CD4-positive, alpha-beta memory T cell (primary cell): ENCODE results near the gene CMC2. TPM values are rescaled to one million over a fixed set of nuclear protein-coding genes. Genes with fewer than 3 reads are reported as not detected.

Source experiments
- CTCF ChIA-PET: fragments of 350-600 bp; sonication (Branson Sonifier 250); formaldehyde crosslinking; loops from one replicate; lab custom pipeline; 2021; ENCODE audit warnings: inconsistent platforms; ENCODE audit not compliant: partially characterized antibody; lab: Charles Lee
- POLR2A ChIA-PET: fragments of 350-600 bp; sonication (Branson Sonifier 250); formaldehyde crosslinking; loops from one replicate; lab custom pipeline; 2021; ENCODE audit not compliant: partially characterized antibody; lab: Charles Lee
- DNase-seq, 5 donors: peaks; one replicate each; pipeline versions ENCODE4 v3.0.0 to v3.0.0-alpha.2; 2020 to 2022; ENCODE audit warnings: mixed read lengths in 1 of 5
- H3K27ac ChIP-seq: one replicate; pipeline ENCODE4 v1.7.0; 2013; ENCODE audit warnings: low read depth, low read length
- H3K27me3 ChIP-seq: 2 replicates; pipeline ENCODE4 v1.7.0; 2013; ENCODE audit warnings: mild to moderate bottlenecking, low read length, moderate library complexity; ENCODE audit not compliant: insufficient read depth
- H3K36me3 ChIP-seq: 2 replicates; pipeline ENCODE4 v1.7.0; 2013; ENCODE audit warnings: mild to moderate bottlenecking, low read length, moderate library complexity; ENCODE audit not compliant: insufficient read depth
- H3K4me1 ChIP-seq: 2 replicates; pipeline ENCODE4 v1.7.0; 2013; ENCODE audit warnings: mild to moderate bottlenecking, low read length, moderate library complexity; ENCODE audit not compliant: insufficient read depth
- H3K4me3 ChIP-seq, 2 donors: one replicate each; pipeline ENCODE4 v1.7.0; 2013; ENCODE audit warnings: low read length in 2 of 2, mild to moderate bottlenecking in 1 of 2
- H3K9me3 ChIP-seq, 2 donors: one replicate each; pipeline ENCODE4 v1.7.0; 2013; ENCODE audit warnings: low read length in 2 of 2, control low read depth in 1 of 2; ENCODE audit not compliant: control insufficient read depth in 1 of 2
- H3K27ac Mint-ChIP-seq, 7 donors: one replicate each; pipeline ENCODE4 v1.8.0; 2020 to 2021; ENCODE audit warnings: mixed read lengths in 7 of 7, mild to moderate bottlenecking in 6 of 7, inconsistent platforms in 3 of 7, moderate library complexity in 3 of 7
- H3K27me3 Mint-ChIP-seq, 2 donors: one replicate each; pipeline ENCODE4 v1.8.0; 2020 to 2021; ENCODE audit warnings: mixed read lengths in 2 of 2
- H3K36me3 Mint-ChIP-seq, 2 donors: one replicate each; pipeline ENCODE4 v1.8.0; 2020 to 2021; ENCODE audit warnings: mixed read lengths in 2 of 2, inconsistent platforms in 1 of 2, mild to moderate bottlenecking in 1 of 2
- H3K4me1 Mint-ChIP-seq, 4 donors: one replicate each; pipeline ENCODE4 v1.8.0; 2020 to 2021; ENCODE audit warnings: mixed read lengths in 4 of 4, mild to moderate bottlenecking in 1 of 4
- H3K4me3 Mint-ChIP-seq, 8 donors: one replicate each; pipeline ENCODE4 v1.8.0; 2020 to 2021; ENCODE audit warnings: mixed read lengths in 8 of 8, mild to moderate bottlenecking in 7 of 8, moderate library complexity in 6 of 8, inconsistent platforms in 3 of 8
- H3K9me3 Mint-ChIP-seq, 8 donors: one replicate each; pipeline ENCODE4 v1.8.0; 2020 to 2021; ENCODE audit warnings: mixed read lengths in 8 of 8, mild to moderate bottlenecking in 5 of 8, inconsistent platforms in 3 of 8, moderate library complexity in 1 of 8
- intact Hi-C: fragments of 100-400 bp; cut with micrococcal nuclease; formaldehyde crosslinking; loops from one replicate; pipeline ENCODE4 v1.15.1; 2023
- polyA plus RNA-seq, 2 donors: library from polyadenylated mRNA; unstranded; fragments of 300-500 nt; fragmentation: Illumina TruSeq; gene quantifications; one replicate each; pipeline ENCODE4 v1.2.3, GENCODE V29; 2021
- total RNA-seq, 2 experiments: library from RNA; stranded (reverse); gene quantifications; one replicate each; pipeline ENCODE4 v1.2.3, GENCODE V29; 2021

CMC2 gene
- total and polyA plus RNA-seq, 4 experiments from 2014 or later = 39.7 to 154 (median 74.5) TPM

- Mint-ChIP-seq H3K9me3 (no peaks in the 10 kb centered on the region), H3K27me3 (no peaks in the 10 kb centered on the region), H3K4me1 (peaks cover 19 to 38% (median 32%) of the 10 kb centered on the region in 4 donors), H3K27ac (peak overlapping the region in 1 of 7 donors; percentile 49), H3K36me3 (peaks cover 23 to 38% of the 10 kb centered on the region in 2 donors), H3K4me3 (no peak overlapping the region)
- Histone ChIP-seq H3K27me3 (no peaks in the 10 kb centered on the region), H3K36me3 (peaks cover 9% of the 10 kb centered on the region), H3K4me3 (no peak overlapping the region), H3K9me3 (no peaks in the 10 kb centered on the region), H3K4me1 (peaks cover 21% of the 10 kb centered on the region), H3K27ac (no peak overlapping the region)
- intact Hi-C loops = no loop called here
- CTCF ChIA-PET = interaction anchor here (2.8 kb wide), 1 partner anchor 13 kb away, joined by 19 read pairs; the partner anchor contains the start of genes CENPN and CMC2
- DNase-seq = no peak
- POLR2A ChIA-PET = no interaction called here
Measured at GRCh38 chr16:80991792-80992430, 14.8 kb downstream of the CMC2 start.

- H3K4me1 Mint-ChIP-seq = peaks cover 23 to 41% (median 34%) of the 10 kb centered on the region in 4 donors
Measured at GRCh38 chr16:80990978-80991377, 15.7 kb downstream of the CMC2 start.

GRCh38 chr16:80990577-80990976 is 16.1 kb downstream of the CMC2 start:
- no peak for DNase-seq
- CTCF ChIA-PET = interaction anchor here (3.9 kb wide), 1 partner anchor 14 kb away, joined by 16 read pairs; no protein-coding TSS in a partner anchor
- no peak overlapping the region for H3K4me3 Mint-ChIP-seq
- peaks cover 24 to 44% (median 37%) of the 10 kb centered on the region in 4 donors for H3K4me1 Mint-ChIP-seq
- peaks cover 15% of the 10 kb centered on the region for H3K4me1 ChIP-seq
- POLR2A ChIA-PET = no interaction called here
- H3K4me3 ChIP-seq = no peak overlapping the region
- H3K27me3 Mint-ChIP-seq = no peaks in the 10 kb centered on the region
- no peak overlapping the region for H3K27ac ChIP-seq
- intact Hi-C loops = no loop called here
- no peaks in the 10 kb centered on the region for H3K9me3 ChIP-seq
- H3K36me3 ChIP-seq = peaks cover 9% of the 10 kb centered on the region
- no peak overlapping the region for H3K27ac Mint-ChIP-seq
- no peaks in the 10 kb centered on the region for H3K27me3 ChIP-seq
- peaks cover 30 to 43% of the 10 kb centered on the region in 2 donors for H3K36me3 Mint-ChIP-seq
- H3K9me3 Mint-ChIP-seq = no peaks in the 10 kb centered on the region

More at GRCh38 chr16:80990978-80991377, 15.7 kb downstream of the CMC2 start:
- H3K4me3 ChIP-seq = no peak overlapping the region
- intact Hi-C loops = no loop called here
- peaks cover 30 to 41% of the 10 kb centered on the region in 2 donors for H3K36me3 Mint-ChIP-seq
- CTCF ChIA-PET = interaction anchor here (3.9 kb wide), 1 partner anchor 13 kb away, joined by 16 read pairs; no protein-coding TSS in a partner anchor
- no peaks in the 10 kb centered on the region for H3K27me3 ChIP-seq
- peaks cover 9% of the 10 kb centered on the region for H3K36me3 ChIP-seq
- peaks cover 19% of the 10 kb centered on the region for H3K4me1 ChIP-seq
- H3K9me3 Mint-ChIP-seq = no peaks in the 10 kb centered on the region
- DNase-seq = no peak
- POLR2A ChIA-PET = no interaction called here
- no peak overlapping the region for H3K27ac Mint-ChIP-seq
- H3K4me3 Mint-ChIP-seq = no peak overlapping the region
- H3K27me3 Mint-ChIP-seq = no peaks in the 10 kb centered on the region
- H3K9me3 ChIP-seq = no peaks in the 10 kb centered on the region
- no peak overlapping the region for H3K27ac ChIP-seq

GRCh38 chr16:80989801-80990200 is 16.9 kb downstream of the CMC2 start:
- Mint-ChIP-seq H3K9me3 (no peaks in the 10 kb centered on the region), H3K27ac (no peak overlapping the region), H3K36me3 (peaks cover 30 to 44% of the 10 kb centered on the region in 2 donors), H3K27me3 (no peaks in the 10 kb centered on the region), H3K4me3 (no peak overlapping the region), H3K4me1 (peaks cover 26 to 43% (median 43%) of the 10 kb centered on the region in 4 donors)
- Histone ChIP-seq H3K36me3 (peaks cover 9% of the 10 kb centered on the region), H3K27me3 (no peaks in the 10 kb centered on the region), H3K4me1 (peaks cover 18% of the 10 kb centered on the region), H3K27ac (no peak overlapping the region), H3K4me3 (no peak overlapping the region), H3K9me3 (no peaks in the 10 kb centered on the region)
- DNase-seq = no peak
- intact Hi-C loops = no loop called here
- POLR2A ChIA-PET = no interaction called here
- CTCF ChIA-PET = interaction anchor here (3.9 kb wide), 1 partner anchor 15 kb away, joined by 16 read pairs; no protein-coding TSS in a partner anchor

- H3K27me3 Mint-ChIP-seq = no peaks in the 10 kb centered on the region
- no peak for DNase-seq
- no peaks in the 10 kb centered on the region for H3K27me3 ChIP-seq
- no peaks in the 10 kb centered on the region for H3K9me3 Mint-ChIP-seq
- no peaks in the 10 kb centered on the region for H3K9me3 ChIP-seq
- H3K4me3 Mint-ChIP-seq = no peak overlapping the region
- no peak overlapping the region for H3K27ac ChIP-seq
- peaks cover 15% of the 10 kb centered on the region for H3K4me1 ChIP-seq
- intact Hi-C loops = no loop called here
- CTCF ChIA-PET = interaction anchor here (3.9 kb wide), 1 partner anchor 16 kb away, joined by 16 read pairs; no protein-coding TSS in a partner anchor
- H3K27ac Mint-ChIP-seq = no peak overlapping the region
- POLR2A ChIA-PET = no interaction called here
- H3K36me3 ChIP-seq = peaks cover 9% of the 10 kb centered on the region
- H3K4me1 Mint-ChIP-seq = peaks cover 25 to 40% (median 39%) of the 10 kb centered on the region in 4 donors
- peaks cover 26 to 40% of the 10 kb centered on the region in 2 donors for H3K36me3 Mint-ChIP-seq
- H3K4me3 ChIP-seq = no peak overlapping the region
Measured at GRCh38 chr16:80988756-80989155, 17.9 kb downstream of the CMC2 start.

GRCh38 chr16:80986557-80986956 is 20.1 kb downstream of the CMC2 start:
- no peak for DNase-seq
- Mint-ChIP-seq H3K27ac (peak overlapping the region in 5 of 7 donors; percentile 4 to 82 (median 23)), H3K36me3 (peaks cover 31 to 38% of the 10 kb centered on the region in 2 donors), H3K4me3 (peak overlapping the region in 2 of 8 donors; percentile 23 to 35), H3K4me1 (peaks cover 29 to 39% (median 33%) of the 10 kb centered on the region in 4 donors), H3K9me3 (no peaks in the 10 kb centered on the region), H3K27me3 (no peaks in the 10 kb centered on the region)
- peaks cover 6% of the 10 kb centered on the region for H3K36me3 ChIP-seq
- H3K27ac ChIP-seq = no peak overlapping the region
- ChIA-PET POLR2A (no interaction called here), CTCF (interaction anchor here (1.3 kb wide), 1 partner anchor 12 kb away, joined by 4 read pairs; no protein-coding TSS in a partner anchor)
- H3K27me3 ChIP-seq = no peaks in the 10 kb centered on the region
- intact Hi-C loops = no loop called here
- peaks cover 12% of the 10 kb centered on the region for H3K4me1 ChIP-seq
- H3K9me3 ChIP-seq = no peaks in the 10 kb centered on the region
- H3K4me3 ChIP-seq = no peak overlapping the region

GRCh38 chr16:80985611-80986010 is 21.1 kb downstream of the CMC2 start:
- Mint-ChIP-seq H3K9me3 (no peaks in the 10 kb centered on the region), H3K4me1 (peaks cover 28 to 40% (median 31%) of the 10 kb centered on the region in 4 donors), H3K4me3 (no peak overlapping the region), H3K27me3 (no peaks in the 10 kb centered on the region), H3K36me3 (peaks cover 35 to 38% of the 10 kb centered on the region in 2 donors), H3K27ac (peak overlapping the region in 2 of 7 donors; percentile 28 to 48)
- ChIA-PET CTCF (interaction anchor here (0.6 to 1.2 kb wide), 3 partner anchors 12 to 35 kb away, joined by 3 to 4 read pairs (median 3); no protein-coding TSS in a partner anchor), POLR2A (no interaction called here)
- Histone ChIP-seq H3K36me3 (no peaks in the 10 kb centered on the region), H3K4me3 (no peak overlapping the region), H3K9me3 (no peaks in the 10 kb centered on the region), H3K27me3 (no peaks in the 10 kb centered on the region), H3K4me1 (peaks cover 12% of the 10 kb centered on the region), H3K27ac (no peak overlapping the region)
- intact Hi-C loops = no loop called here
- DNase-seq = no peak
